Activated CD8-positive, alpha-beta memory T cell treated with anti-CD3 and anti-CD28 coated beads for 4 hours (primary cell): Measurements from ENCODE around the gene USP7.

Source experiments
- DNase-seq, 2 donors: peaks; one replicate each; pipeline ENCODE4 v3.0.0-alpha.2; 2020; ENCODE audit warnings: low read depth in 2 of 2

The USP7 gene

DNA sequence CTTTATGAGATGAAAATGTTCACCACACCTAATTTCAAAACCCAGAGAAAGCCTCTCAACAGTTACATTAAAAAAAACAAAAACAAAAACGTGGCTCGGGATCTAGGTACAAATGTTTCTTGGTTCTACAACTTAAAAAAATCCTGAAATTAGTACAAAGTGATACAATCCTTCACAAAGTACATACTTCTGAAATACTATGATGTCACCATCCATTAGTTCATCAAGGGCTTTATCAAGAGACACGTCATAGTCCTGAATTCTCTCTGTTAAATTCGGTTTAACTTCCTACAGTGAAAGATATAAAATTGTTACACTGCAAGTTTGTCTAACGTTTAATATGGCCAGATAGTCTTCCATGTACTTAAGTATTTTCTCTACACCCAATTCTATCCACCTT is 63.4 kb downstream of the USP7 start:
- no peak for DNase-seq

- no peak for DNase-seq
These were observed 63.9 kb downstream of the USP7 start for GRCh38 chr16:8899709-8900317.

DNA sequence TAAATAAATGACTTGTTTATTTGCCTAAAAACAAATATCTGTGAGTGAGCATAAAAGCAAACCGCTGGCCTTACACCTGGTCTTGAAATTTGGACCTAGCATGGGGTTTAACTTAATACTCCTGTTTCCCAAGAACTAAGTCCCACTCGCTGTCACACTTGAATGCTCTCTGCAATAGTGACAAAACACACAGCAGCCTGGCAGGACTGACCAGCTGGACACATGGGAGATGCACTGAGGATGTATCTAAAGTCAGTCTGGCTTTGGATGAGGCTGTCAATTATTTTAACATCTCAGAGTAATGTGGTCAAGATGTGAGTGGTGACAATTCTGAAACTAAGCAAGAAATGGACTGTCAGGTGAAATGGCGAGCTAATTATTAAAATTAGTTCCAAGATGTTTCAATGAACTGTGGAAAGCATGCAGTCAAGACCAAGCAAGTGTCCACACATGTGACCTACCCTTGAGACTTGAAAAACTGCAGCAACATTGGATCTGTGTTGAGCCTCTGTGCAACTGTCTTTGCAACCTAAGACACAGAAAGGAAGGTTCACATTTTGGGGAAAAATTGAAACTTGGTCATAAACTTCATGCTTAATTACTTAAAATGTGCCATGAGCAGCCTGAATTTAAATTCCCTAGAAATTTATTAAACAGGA is 64.9 kb downstream of the USP7 start:
- DNase-seq = no peak

DNA sequence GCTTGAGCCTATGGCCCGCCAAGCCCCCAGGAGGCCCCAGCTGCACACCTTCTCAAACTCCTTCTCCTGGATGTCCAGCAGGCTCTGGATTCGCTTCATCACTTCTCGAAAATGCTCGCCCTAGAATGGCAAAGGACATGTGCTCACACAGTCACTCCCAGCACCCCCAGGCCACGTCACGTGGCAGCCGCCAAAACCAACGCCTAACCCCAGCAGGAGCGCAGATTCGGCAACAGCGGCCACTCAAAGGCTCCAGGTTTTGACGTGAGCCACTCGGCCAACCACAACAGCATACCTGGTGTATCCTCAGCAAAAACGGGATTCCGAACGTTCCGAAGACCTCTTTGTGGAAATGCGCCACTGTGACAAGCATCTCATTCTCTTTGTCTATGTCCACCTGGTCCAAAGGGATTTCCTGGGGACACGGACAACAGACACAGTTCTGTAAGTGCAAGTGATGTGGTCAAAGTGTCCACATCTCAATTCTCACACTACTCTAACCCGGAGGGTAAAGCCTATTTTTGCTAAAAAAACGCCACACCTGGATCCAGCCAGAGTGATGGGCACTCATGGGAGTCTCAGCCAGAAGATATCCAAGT is 68.9 kb downstream of the USP7 start:
- no peak for DNase-seq

DNA sequence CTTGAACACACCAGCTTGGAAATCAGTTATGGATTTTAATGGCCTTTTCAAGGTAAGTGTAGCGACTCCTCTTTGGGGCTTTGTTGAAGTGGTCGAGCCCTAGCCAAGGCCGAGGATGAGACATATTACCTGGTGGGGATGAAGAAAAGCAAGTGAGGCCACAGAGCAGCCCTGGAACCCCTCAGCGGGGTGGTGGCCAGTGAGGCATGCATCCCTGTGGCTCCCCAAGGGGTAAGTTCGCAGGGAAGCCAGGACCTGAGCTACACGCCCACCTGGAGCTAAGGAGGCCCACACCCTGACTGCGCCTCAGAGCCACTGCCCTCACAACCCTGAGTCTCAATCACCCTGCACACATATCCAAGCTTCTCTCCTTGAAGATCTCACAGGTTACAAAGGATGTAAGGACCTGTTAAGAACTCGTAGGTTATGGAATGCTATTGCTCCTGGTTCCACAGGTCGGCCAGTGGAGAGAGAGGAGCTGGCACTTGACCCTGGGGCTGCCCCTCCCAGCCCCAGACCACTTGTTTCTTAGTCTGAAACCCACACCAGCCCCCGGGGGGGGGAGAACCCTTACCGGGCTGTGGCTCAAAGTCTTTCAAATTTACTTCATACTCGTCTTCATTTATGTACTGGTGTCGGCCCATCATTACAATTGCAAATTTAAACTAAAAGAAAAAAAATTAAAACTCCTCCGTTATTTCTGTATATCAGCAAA is 69.6 kb downstream of the USP7 start:
- no peak for DNase-seq

GRCh38 chr16:8893426-8893825 is 70.3 kb downstream of the USP7 start:
- DNase-seq = no peak

DNA sequence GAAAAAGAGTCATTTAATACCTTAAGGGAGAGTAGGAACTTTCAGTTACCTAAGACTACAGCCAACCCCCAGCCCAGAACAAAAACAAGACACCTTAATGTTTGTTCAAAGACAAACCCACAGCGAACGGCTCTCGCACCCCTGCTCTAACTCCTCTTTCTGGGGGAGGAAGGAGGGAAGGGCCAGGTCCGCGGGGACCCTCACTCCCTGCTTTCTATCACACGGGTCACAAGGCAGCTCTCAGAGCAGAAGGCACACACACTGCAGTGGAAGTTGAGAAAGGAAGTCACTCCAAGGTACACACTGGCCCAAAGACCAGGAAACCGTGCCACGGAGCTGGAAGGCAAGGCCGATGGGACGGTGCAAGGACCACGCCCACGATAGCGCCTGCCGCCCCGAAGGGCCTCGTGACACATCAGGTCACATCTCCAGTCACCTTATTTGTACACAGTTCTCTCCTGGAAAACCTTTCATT is 71.6 kb downstream of the USP7 start:
- no peak for DNase-seq

DNA sequence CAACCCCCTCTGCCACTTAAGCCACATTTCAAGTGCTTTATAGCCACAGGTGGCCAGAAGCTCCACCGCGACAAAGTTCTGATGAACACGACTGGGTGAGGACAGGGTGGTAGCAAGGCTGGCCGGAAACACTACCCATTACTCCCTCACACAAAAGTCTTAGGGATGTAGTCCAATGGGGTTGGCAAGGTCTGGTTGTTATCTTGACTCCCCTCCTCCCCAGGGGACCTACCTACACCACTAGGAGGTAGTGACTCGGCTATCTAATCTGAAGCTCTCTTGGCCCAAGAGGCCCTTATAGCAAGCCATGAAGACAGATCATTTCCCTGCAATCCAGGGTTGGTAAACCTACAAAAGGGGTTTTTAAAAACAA is 73.2 kb downstream of the USP7 start:
- DNase-seq = no peak

GRCh38 chr16:8889893-8890548 is 73.7 kb downstream of the USP7 start:
- DNase-seq = no peak

DNA sequence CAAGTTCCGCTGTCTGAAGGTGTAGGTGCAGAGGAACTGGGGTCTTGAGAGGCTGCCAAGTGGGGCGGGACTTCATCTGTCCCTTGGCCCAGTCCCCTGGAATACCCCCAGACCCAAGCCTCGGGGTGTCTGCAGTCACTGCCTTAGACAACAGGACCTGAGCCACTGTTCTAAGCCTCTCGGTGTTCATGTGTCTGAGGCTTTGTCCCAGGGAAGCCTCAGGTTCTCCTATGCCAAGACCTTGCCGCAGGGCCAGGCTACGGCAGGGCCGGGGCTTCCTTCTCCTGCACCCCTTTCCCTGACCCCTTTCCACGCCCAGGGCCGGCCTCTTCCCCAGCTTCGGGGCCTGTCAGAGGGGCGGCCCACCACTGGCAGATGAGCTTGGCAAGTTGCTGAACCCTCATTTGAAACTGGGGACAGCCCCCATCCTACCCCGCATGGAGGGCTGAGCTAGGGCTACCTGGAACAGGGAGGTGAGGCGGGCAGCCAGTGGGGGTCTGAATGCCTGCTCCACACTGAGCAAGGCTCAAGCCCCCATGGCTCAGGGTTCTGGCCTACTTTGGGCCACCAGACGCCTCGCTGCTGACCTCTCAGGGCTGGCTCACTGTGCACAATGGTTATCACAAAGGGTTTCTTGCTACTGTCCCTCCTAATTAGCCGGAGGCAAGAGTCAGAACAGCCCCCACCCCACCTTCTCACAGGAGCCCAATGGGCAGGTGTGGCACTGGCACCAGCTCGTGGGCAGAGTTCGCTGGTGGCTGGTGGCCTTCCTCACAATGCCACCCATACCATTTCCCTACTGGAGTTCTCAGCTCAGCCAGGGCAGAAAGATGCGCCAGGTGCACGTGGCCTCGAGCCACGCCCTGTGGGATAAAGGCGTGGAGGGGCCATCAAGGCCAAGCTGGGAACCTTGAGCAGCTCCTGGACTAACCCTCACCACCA is 74.5 kb downstream of the USP7 start:
- no peak for DNase-seq

DNA sequence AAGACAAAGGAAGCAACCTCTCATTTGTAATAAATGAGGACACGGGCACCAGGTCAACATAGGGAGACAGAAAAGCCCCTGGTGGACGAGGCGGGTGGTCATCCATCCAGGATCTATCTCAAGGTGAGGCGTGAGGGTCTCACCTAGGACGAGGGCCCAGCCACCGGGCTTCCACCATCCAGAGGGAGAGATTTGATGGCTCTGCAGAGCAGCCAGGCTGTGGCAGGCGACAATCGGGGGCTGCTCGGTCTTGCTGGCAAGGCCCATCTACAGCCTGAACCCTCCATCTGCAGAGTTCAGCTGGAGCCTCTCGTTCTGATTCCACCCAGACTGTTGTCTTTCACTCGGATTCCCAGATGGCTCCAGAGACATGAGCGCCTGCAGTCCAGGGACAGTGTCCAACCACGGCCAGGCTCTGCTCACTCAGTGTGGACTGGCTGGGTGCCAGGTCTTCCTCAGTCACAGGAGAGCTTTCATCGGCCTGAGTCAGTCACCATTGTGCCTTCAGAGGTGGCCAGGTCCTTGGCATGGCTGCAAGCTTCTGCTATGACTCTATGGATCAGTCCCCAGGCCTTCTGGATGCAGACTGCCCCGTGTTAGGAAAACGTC is 75.7 kb downstream of the USP7 start:
- DNase-seq = no peak

GRCh38 chr16:8887431-8887765 is 76.3 kb downstream of the USP7 start:
- no peak for DNase-seq

DNA sequence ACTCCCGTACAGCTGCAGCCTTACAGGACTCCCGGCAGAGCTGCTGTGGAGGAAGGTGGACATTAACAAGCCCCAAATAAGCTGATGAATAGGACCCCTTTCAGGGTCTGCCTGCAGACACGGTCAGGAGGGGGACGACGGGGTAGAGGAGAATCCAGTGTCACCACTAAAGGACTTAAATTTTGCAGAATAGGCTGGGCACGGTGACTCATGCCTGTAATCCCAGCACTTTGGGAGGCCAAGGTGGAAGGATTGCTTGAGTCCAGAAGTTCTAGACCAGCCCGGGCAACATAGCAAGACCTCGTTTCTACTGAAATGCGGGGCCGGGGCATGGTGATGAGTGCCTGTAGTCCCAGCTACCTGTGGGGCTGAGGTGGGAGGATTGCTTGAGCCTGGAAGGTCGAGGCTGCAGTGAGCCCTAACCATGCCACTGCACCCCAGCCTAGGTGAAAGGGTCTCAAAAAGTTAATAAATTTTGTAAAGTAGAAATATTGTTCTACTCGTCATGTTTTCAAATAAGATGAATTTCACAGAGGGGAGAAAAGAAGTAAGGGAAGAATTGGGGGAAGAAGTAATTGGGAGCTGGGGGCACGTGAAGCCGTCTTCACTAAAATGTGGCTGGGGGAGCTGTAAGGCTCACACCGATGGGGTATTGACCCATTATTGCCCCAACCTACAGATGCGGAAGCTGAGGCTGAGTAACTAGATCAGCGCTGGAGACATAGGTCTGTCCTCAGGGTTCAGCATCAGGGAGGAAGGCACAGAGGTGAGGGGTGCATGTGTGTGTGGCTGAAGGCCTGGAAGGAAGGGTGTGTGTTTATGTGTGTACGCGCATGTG is 76.9 kb downstream of the USP7 start:
- no peak for DNase-seq

GRCh38 chr16:8885674-8886592 is 77.8 kb downstream of the USP7 start:
- DNase-seq = no peak

DNA sequence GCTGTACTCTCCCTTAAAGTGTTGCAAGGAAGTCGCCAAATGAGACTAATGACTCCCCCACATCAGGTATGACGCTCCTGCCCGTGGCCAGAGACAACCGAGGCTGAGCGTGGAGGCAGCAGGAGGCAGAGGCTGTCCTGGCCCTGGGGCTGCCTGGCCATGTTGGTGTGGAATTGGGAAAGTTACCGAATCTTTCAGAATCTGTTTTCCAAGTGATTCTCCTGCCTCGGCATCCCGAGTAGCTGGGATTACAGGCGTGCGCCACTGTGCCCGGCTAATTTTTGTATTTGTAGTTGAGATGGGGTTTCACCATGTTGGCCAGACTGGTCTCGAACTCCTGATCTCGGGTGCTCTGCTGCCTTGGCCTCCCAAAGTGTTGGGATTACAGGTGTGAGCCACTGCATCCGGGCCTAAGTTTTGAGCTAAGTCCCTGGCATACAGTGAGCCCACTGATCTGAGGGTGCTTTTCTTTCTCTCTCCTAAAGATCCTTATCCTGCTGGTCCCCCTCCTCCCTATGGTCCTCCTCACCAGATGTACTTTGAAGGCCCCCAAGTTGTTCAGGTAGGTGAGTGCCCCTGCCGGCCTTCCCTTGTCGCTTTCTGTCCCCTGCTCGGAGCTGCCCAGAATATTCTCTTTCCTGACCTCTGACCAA is 80.9 kb downstream of the USP7 start:
- DNase-seq = no peak

GRCh38 chr16:8882041-8882617 is 81.6 kb downstream of the USP7 start, which contains the start of gene LITAFD:
TSS of gene LITAFD (plus strand) at chr16:8882351. CDS start at chr16:8884356, 2,005 bp downstream.
- no peak for DNase-seq

DNA sequence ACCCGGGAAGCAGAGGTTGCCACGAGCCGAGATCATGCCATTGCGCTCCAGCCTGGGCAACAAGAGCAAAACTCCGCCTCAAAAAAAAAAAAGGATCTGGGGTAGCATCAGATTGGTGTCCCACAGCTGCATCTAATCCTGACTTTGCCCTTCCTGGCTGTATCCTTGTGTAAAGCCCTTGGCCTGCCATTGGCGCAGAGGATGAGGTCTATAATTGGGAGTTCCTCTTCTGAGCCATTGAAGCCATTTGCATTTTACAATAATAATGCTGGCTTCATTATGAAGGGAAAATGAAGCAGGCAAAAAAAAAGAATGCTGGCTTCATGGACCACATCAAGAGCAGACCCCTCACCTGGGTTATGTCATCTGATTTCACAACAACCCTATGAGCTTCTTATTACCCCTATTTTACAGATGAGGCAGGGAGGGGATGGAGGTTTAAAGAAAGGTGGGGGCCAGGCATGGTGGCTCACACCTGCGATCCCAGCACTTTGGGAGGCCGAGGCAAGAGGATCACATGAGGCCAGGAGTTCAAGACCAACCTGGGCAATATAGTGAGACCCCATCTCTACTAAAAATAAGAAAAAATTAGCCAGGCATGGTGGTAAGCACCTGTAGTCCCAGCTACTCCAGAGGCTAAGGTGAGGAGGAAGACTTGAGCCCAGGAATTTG is 82.7 kb downstream of the USP7 start:
- no peak for DNase-seq
